Activated CD8-positive, alpha-beta memory T cell treated with anti-CD3 and anti-CD28 coated beads, Interleukin-2, amount 50 U/mL, for 1 hour (primary cell): Measurements from ENCODE around the gene SH2D3A.

Source experiments
- DNase-seq: peaks from one replicate; pipeline ENCODE4 v3.0.0-alpha.2; 2020; ENCODE audit errors: extremely low read depth

Gene SH2D3A

DNA sequence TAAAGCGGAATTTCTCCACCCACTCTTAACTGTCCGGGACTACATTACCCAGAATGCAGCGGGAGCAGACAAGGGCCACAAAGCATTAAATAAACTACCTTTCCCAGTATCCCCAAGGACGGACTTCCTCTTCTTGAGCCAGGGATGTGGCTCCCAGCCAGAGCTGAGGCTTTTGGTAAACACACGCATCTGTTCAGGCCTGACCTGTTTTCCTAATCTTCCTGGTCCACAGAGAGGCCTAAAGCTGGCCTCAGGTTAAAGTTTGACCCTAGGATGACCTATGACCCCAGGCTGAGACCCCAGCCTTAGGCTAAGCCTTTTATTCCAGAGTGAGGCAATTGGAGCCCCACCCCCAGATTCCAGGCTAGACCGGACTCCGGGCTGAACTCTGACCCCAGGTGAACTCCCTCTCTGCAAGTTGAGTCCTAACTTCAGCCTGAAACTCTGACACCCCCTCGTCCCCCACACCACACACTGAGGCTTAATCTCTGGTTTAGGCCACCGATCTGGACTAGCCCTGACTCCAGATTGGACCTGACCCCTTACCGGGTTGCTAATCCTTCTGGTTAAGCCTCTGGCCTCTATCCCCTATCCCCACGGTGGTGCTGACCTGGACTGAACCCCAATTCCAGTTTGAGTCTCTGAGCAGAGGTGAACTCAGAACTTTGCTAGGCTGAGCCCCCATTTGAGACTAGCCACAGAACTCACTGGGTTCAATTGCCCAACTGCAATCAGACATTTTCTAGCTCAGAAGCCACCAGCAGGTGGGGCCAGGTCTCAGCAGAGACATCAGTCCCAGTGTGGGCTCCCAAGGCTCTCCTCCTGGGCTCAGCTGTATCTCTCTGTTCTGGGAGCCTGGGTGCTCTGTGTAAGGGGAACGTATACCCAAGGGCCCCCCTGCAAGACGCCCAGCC, 29.1 kb downstream of the SH2D3A start:
- peak; percentile 33 for DNase-seq

DNA sequence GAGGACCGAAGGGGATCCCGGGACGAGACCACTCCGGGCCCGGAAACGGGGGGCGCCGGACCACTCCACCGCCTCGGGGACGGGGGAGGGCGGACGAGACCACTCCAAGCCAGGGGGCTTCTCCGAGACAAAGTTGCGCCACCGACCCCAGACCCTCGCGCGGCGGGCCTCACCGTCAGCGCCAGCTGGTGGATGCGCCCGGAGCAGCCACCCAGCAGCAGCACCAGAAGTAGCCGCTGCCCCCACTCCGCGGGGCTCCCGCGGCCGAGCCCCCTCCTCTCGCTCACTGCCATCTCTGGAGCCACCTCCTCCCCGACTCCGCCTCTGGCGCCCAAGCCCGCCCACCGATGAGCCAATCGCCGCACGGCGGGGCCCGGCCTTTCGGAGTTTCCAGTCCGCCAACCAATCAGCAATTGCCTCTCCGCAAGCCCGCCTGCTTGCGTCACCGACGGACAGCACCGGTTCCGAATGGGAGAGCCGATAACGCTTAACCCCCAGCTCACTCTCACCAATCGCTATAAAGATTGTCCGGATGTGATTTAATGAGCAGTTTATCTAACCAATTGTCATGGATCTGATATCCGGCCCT, 29.9 kb downstream of the SH2D3A start, which contains the start of gene GPR108:
Gene GPR108, minus strand, starts transcription at position 297 of the 589 bp plus-strand sequence. Its CDS starts 4 bp downstream, at position 293.
- DNase-seq = peak; percentile 96

DNA sequence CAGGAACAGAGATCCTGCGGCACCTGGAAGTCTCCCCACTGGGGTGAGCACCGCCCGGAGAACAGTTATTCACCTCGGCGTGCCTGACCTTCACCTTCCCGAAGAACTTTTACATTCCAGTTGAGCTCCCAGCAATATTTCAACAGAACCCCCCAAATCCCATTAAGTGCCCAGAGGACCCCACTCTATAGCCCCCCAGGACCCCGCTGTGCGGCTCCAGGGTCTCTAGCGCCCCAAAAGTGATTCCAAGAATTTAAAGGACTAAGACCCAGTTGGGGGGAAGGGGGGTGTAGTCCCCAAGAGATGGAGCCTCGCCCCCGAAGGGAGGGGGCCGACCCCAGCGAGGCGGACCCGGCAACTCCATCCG, 30.3 kb downstream of the SH2D3A start:
- DNase-seq = no peak

DNA sequence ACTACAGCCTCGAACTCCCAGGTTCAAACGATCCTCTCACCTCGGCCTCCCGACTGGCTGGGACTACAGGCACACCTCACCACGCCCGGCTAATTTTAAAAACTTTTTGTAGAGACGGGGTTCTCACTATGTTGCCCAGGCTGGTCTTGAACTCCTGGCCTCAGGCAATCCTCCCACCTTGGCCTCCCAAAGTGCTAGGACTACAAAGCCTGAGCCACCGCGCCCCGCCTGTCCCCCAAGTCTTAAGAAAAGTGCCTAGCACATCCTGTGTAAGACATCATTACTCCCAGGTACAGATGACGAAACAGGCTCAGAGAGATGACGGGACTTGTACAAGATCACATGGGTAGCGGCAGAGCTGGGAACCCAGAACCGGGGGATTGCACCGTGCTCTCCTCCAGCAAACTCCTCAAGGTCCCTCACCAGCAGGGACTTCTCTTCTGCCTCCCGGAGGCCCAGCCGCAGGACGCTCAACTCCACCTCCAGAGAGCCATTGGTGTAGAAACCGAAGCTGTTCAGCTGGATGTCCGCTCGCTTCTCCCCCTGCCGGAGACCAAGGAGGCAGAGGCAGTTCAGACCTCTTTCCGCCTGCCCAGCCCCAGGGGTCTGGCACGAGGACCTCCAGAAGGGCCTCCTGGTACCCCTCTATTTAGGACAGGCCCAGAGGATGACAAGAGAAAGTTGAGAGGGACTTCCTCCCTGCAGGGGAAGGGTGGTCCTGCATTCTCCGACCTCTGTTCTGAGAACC, 30.9 kb downstream of the SH2D3A start:
- DNase-seq = peak; percentile 36

DNA sequence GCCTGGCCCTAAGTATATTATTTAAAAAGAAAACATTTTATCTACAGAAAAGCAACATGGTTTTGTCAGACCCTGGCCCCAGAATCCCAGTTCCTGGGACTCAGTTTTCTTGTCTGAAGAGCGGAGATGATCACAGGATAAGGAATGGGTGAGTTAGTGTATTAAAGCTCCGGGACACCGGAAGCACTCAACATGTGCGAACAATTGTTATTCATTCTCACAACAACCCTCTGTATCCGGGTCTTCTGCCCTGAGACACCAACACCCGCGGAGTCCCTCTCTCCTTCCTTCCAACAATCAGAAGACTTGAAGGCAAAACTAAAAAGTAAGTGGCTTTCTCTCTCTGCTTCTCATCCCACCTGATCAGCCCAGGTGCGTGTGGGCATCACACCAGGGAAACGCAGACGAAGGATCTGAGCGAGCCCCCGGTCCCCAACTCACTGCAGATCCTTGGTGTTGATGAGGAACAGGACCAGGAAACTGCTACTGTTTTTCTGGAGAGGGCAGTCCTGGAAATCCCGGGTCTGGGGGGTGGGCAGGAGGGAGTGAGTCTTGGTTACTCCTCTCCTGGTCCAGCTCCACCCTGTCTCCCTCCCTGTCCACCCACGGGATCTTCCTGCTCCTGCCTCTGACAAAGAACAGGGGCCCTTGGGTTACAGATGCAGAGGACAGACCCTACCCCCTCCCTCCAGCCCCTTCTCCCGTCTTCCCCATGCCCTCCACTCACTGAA, 31.9 kb downstream of the SH2D3A start:
- no peak for DNase-seq

DNA sequence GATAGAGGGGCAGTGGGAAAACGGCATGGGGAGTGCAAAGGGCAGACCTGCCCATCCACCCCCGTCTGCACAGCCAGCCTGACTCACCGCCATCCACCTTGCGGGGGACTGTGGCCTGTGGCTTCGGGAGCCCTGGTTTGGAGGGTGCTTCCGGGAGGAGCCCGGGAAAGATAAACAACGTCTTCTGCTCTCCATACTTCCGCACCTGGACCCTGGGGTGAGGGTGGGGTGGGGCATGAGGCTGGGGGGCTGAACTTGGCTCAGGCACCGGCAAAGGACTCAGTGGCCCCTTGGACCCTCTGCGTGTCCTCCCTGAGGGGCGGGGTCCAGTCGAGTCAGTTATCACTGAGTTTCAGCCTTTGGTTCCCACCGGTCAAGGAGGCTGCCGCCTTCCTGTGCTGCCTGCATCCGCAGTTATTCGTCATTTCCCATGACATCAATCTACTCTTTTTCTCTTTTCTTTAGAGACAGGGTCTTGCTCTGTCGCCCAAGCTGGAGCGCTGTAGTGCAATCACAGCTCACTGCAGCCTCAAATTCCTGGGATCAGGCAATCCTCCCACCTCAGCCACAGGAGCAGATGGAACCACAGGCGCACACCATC, 33.0 kb downstream of the SH2D3A start:
- DNase-seq = no peak

DNA sequence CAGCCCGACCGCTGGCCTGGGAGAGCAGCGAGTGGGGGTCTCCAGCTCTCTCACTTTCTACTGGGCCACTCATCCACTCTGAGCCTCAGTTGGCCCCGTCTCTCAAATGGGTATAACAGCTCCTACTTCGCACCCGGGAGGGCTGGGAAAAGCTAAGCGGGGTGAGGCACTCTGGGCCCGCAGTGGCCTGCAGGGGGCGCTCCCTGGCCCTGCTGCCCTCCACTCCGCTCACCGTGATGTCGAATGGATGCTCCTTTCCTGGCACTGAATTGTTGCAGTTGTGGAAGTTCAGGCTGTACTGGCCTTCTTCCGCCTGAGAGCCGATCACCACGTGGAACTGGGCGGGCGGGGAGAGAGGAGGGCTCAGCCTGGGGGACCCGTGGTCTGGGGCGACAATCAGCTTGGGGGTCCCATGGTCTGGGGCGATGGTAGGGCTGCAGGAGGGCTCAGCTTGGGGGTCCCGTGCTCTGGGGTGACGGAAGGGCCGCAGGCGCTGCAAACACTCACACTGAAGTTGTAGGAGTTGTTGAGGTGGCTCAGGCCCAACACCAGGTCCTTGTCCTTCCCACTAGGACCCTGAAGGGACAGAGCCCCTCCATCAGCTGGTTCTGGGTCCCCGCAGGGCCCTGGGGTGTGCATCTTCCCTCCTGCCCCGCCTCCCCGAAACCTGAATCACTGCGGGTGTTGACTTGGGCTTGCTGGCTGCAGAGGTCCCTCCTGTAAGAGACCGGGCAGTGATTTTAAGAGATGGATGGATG, 33.7 kb downstream of the SH2D3A start:
- DNase-seq = no peak

DNA sequence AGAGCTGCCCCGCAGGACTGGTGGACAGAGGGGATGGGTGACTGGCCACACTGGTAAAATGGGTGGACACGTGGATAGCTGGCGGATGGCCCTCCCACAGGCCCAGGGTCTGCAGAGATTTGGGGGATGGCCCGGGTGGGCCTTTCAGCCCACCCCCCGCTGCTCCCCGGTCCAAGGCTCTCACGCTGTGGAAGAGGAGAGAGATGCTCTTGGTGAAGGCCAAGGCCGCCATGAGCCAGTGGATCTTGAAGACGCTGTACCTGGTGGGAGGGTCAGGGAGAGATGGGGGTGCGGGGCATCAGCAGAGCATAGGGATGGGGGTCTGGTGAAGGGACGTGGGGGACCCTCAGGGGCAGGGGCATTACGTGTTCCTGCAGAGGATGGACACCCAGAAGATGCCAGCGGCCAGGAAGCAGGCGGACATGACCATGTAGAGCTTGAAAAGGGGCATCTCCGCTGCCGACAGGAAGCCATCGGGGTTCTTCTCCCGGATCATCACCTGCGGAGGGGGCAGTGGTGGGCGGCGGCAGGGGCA, 34.4 kb downstream of the SH2D3A start:
- no peak for DNase-seq

DNA sequence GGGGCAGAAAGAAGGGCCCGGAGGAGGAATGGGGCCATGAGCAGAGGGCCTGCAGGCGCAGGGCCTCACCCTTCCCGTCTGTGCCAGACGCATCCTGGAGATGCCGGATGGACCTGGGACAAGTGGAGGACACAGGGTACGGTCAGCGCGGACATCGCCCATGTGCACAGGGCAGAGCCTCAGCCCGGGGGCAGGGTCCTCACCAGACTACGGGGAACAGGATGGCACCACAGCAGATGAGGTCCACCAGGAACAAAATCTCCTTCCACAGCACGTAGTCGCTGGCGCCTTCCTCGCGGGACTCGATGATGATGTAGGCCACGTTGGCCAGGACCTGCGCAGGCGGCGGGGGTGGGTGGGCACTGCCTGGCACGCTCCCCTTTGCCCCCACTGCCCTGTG, 35.4 kb downstream of the SH2D3A start:
- no peak for DNase-seq

DNA sequence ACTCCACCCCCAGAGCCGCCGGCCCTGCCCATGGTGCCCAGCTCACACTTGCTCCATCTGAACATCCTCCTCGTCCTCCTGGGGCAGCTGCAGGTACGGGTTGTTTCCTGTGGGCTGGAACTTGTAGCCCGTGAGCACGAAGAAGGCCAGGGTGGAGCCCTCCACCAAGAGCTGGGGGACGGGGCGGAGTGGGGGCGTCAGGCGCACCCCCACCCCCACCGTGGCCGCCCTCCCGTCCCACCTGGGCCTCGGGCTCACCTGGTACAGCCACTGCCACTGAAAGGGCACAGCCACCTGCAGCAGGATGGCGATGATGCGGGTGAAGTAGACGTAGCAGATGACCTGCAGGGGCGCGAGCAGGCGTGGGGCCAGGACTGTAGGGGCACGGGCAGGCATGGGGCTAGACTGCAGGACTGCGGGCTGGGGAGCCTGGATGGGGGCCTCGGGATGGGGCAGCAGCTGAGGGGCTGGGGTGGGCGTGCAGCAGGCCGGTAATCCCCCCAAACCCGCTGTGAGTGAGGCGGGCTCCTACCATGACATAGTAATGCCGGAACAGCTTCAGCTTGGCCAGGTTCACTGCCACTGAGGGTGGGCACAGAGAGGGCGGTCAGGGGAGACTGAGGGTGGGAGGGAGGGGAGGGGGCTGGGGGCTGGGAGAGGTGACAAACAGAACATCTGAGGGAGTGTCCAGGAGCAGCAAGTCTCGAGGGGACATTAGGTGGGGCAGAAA, 36.1 kb downstream of the SH2D3A start:
- no peak for DNase-seq

DNA sequence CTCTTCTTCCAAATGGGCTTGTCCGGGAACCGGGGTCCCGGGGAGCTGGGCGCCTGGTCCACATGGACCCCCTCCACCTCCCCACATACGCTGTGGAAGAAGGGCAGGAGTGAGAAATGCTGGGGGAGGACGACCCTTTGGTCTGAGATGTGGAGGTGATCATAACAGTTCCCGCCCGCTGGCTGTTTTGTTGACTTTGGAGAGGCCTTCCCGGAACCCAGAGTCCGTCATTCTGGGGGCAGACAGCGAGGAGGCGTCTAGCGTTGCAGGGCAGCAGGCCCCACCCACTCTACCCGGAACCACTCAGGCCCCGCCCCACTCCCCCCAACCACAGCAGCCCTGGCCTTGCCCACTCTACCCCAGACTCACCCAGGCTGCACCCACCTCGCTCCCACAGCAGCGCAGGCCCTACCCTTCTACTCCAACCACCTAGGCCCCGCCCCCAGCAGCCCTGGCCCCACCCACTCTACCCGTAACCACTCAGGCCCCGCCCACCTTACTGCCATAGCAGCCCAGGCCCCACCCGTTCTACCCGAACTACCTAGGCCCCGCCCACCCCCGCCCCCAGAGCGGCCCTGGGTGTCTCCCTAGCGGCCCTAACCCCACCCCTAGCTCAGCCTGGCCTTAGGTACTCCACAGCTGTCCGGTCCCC, 37.0 kb downstream of the SH2D3A start:
- no peak for DNase-seq

DNA sequence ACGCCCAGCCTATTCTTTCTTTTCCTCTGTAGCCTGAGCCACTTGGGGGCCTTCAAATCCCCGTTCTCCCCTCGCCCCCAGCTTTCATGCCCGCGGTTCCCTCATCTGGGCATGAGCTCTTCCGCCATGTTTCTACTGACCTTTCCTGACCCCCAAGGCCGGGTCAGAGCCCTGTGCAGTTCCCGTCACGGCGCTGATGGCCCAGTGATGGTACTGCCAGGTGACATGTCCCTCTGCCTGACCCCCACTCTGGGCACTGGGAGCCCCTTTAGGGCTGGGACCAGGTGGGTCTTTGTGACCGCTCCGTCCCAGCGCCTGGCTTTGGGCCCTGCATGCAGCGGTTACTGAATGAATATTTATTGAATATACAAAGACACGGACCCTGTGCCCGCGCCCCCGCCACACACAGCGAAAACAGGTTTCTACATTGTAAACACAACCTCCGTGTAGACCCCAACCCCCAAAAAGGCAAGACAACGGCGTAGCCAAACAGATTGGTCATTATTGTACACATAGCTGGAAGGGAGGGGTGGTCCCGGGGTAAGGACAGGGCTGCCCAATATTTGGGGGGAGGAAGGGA, 37.6 kb downstream of the SH2D3A start:
- no peak for DNase-seq

DNA sequence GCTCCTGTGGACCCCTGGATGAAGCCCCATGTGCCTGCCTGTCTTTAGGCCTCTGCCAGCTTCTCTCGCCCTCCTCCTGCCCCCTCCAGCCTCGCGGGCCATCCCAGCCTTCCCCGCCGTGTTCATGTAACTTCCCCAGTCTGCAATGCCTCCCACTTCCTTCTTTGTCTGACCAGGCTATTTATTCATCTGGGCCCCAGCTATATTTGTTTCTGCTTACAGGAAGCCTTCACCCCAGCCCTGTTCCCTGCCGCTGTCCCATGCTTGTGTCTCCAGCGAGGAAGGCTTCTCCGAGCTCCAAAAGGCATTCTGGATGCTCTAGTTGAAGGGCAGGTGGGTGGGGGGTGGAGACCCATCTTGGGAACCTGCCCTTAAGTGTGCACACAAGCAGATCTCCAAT, 38.9 kb downstream of the SH2D3A start:
- no peak for DNase-seq

DNA sequence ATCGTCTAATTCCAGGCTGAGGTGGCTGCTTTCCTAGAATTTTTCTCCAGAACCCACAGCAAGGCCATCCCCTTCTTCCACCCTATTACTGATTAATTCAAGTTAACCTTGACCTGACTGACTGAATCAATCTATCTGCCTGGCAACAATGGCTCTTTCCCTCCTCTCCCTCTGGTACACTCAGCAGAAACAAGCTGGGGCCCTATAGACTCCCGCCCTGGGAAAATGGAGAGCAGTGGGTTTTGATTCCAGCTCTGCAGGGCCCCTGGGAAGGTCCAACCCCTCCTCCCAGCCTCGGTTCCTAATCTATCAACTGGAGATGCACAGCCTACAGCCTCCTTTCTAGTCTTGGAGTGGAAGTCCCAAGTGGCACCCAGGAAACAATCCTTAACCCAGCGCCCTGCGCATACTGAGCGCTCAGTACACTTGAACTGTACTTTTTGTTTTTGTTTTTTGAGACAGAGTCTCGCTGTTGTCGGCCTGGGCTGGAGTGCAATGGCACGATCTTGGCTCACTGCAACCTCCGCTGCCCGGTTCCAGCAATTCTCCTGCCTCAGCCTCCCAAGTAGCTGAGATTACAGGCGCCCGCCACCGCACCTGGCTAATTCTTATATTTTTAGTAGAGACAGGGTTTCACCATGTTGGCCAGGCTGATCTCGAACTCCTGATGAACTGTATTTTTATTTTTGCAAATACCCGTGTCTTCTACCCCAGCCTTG, 41.6 kb downstream of the SH2D3A start:
- DNase-seq = no peak

DNA sequence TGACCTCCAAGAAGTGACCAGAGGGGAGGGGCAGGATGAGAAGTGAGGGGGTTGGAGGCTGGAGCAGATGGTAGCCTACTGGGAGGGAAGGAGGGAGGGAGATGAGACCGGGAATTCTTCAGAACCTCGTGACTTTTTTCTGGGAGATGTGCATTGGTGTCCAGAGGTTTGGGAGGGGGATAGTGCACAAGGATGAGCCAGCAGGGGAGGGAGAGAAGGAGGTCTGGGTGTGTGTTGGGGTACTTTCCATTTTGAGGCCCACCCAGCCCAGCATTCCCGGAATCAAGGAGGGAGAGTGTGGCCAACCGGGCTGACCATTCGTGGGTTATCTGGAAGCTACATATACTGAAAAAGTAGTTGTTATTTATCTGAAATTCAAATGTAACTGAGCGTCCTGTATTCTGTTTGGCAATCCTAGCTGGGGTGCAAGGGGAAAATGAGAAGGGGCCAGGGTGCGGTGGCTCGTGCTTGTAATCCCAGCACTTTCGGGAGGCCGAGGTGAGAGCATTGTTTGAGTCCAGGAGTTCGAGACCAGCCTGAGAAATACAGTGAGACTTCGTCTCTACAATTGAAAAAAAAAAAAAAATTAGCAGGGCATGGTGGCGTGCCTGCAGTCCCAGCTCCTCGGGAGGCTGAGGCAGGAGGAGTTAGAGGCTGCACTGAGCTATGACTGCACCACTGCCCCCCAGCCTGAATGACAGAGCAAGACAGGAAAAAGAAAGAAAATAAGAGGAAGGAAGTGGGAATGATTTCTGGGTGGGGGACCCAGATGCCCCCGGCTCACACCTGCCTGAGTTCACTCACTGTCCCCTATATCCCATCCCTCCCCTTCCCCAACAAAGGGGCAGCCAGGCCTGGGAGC, 42.4 kb downstream of the SH2D3A start:
- no peak for DNase-seq

DNA sequence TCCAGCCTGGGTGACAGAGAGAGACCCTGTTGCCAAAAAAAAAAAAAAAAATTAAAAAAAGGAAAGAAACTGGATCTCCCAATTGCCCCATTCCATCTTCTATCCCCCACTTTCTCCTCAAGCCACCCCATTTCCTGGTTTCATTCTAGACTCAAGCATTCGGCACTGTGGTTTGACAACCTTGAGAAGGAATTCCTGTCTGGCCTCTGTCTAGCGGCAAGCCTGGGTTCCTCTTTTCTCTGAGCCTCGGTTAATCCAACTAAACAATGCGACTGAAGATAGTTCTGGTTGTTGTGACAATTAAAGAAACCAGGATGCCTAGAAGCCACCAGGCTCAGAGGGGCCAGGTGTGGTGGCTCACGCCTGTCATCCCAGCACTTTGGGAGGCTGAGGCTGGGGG, 43.5 kb downstream of the SH2D3A start:
- DNase-seq = no peak

DNA sequence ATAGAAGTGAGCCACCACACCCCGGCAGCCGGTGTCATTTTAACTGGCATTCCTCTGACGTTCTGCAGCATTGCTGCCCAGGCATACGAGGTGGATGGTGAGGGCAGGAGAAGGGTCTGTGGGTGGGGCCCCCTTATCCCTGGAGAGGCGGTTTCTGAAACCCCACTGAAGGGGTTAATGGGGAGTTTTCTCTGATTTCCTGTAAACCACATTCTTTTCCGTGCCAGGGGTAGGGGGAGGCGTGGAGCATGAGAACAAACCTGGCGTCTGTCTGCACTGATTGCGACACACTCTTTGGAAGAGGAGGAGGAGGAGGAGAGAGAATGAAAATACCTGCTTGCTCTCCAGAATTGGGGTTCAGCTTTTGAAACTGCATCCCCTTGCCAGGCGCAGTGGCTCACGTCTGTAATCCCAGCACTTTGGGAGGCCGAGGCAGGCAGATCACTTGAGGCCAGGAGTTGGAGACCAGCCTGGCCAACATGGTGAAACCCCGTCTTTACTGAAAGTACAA, 44.1 kb downstream of the SH2D3A start:
- DNase-seq = no peak
